ENCODE results near the gene NWD2.

The NWD2 gene

GRCh38 chr4:37243722-37244582 is 591 bp upstream of the NWD2 start:
- TF ChIP-seq CTCF (IDR thresholded peaks at IDR 0.05; ENCODE audit: low read depth, low read length): no peak
- no peak for DNase-seq (ENCODE audit: extremely low read depth, low read depth)

GRCh38 chr4:37245391-37245954 is 930 bp downstream of the NWD2 start:
- DNase-seq (ENCODE audit: extremely low read depth, low read depth): no peak
- no peak for TF ChIP-seq CTCF (IDR thresholded peaks at IDR 0.05; ENCODE audit: low read depth, low read length)

- no peak for TF ChIP-seq CTCF (IDR thresholded peaks at IDR 0.05; ENCODE audit: low read depth, low read length)
- no peak for DNase-seq (ENCODE audit: extremely low read depth, low read depth)
Observed at GRCh38 chr4:37246891-37247290, 2.3 kb downstream of the NWD2 start.

GRCh38 chr4:37258221-37258620 is 13.7 kb downstream of the NWD2 start:
- DNase-seq (ENCODE audit: extremely low read depth, low read depth): no peak
- no peak for TF ChIP-seq CTCF (IDR thresholded peaks at IDR 0.05; ENCODE audit: low read depth, low read length)

GRCh38 chr4:37268319-37268718 is 23.8 kb downstream of the NWD2 start:
- no peak for TF ChIP-seq CTCF (IDR thresholded peaks at IDR 0.05; ENCODE audit: low read depth, low read length)
- DNase-seq (ENCODE audit: extremely low read depth, low read depth): no peak

- DNase-seq (ENCODE audit: extremely low read depth, low read depth): no peak
- no peak for TF ChIP-seq CTCF (IDR thresholded peaks at IDR 0.05; ENCODE audit: low read depth, low read length)
Observed at GRCh38 chr4:37279121-37279520, 34.6 kb downstream of the NWD2 start.

- DNase-seq (ENCODE audit: extremely low read depth, low read depth): no peak
- no peak for TF ChIP-seq CTCF (IDR thresholded peaks at IDR 0.05; ENCODE audit: low read depth, low read length)
Observed at GRCh38 chr4:37279894-37280592, 35.5 kb downstream of the NWD2 start.

Measured in AG09319 (cell line).